RWPE2 (cell line): Measurements from ENCODE around the gene MR1.

Source experiments
- ATAC-seq: fragments of 200-7000 bp; cut with Tn5 transposase; 3 replicates; pipeline ENCODE4 v1.9.1; 2021; ENCODE audit warnings: low read depth
- DNase-seq: peaks from one replicate; pipeline ENCODE4 v3.0.0-alpha.2; 2020; ENCODE audit warnings: low spot score
- H3K27ac ChIP-seq: fragments of 450-650 bp; 2 replicates; pipeline ENCODE4 v1.5.1; 2017; ENCODE audit warnings: mild to moderate bottlenecking; ENCODE audit not compliant: poor library complexity, severe bottlenecking
- H3K27me3 ChIP-seq: fragments of 250-450 bp; sonication (Bioruptor Pico); 2 replicates; pipeline ENCODE4 v1.5.1; 2021; ENCODE audit warnings: mild to moderate bottlenecking, moderate library complexity; ENCODE audit not compliant: insufficient read depth, poor library complexity, severe bottlenecking
- H3K36me3 ChIP-seq: fragments of 250-450 bp; sonication (Bioruptor Pico); 2 replicates; pipeline ENCODE4 v1.5.1; 2020; ENCODE audit warnings: low read depth, mild to moderate bottlenecking, moderate library complexity
- H3K4me1 ChIP-seq: fragments of 250-450 bp; sonication (Bioruptor Pico); 2 replicates; pipeline ENCODE4 v1.5.1; 2021; ENCODE audit warnings: mild to moderate bottlenecking, moderate library complexity; ENCODE audit not compliant: insufficient read depth, poor library complexity, severe bottlenecking
- H3K4me3 ChIP-seq: fragments of 250-450 bp; sonication (Bioruptor Pico); 2 replicates; pipeline ENCODE4 v1.5.1; 2021; ENCODE audit warnings: mild to moderate bottlenecking, moderate library complexity; ENCODE audit not compliant: severe bottlenecking
- H3K9me3 ChIP-seq: fragments of 250-450 bp; sonication (Bioruptor Pico); 2 replicates; pipeline ENCODE4 v1.5.1; 2021; ENCODE audit warnings: mild to moderate bottlenecking, moderate library complexity; ENCODE audit not compliant: severe bottlenecking
- CTCF ChIP-seq: fragments of 450-650 bp; IDR thresholded peaks from one replicate; pipeline ENCODE4 v1.5.1; 2017; ENCODE audit warnings: mild to moderate bottlenecking, moderate library complexity; ENCODE audit not compliant: poor library complexity, severe bottlenecking

Gene MR1

GRCh38 chr1:181092056-181092455, 58.3 kb downstream of the MR1 start:
- H3K4me3 ChIP-seq = peak overlapping the region; percentile 75
- DNase-seq = no peak
- no peaks in the 10 kb centered on the region for H3K27me3 ChIP-seq
- TF ChIP-seq CTCF = no peak
- peak overlapping the region; percentile 97 for H3K27ac ChIP-seq
- H3K4me1 ChIP-seq = peaks cover 25% of the 10 kb centered on the region
- H3K9me3 ChIP-seq = no peaks in the 10 kb centered on the region
- ATAC-seq = no peak
- H3K36me3 ChIP-seq = peaks cover 53% of the 10 kb centered on the region

- Histone ChIP-seq H3K36me3 (peaks cover 53% of the 10 kb centered on the region), H3K4me1 (peaks cover 17% of the 10 kb centered on the region), H3K27ac (peak overlapping the region; percentile 97), H3K9me3 (no peaks in the 10 kb centered on the region), H3K4me3 (no peak overlapping the region), H3K27me3 (no peaks in the 10 kb centered on the region)
- TF ChIP-seq CTCF = no peak
- DNase-seq (no peak), ATAC-seq (no peak)
Measured at GRCh38 chr1:181092883-181093458, 59.2 kb downstream of the MR1 start.

- ATAC-seq (peak; percentile 26), DNase-seq (no peak)
- peaks cover 51% of the 10 kb centered on the region for H3K36me3 ChIP-seq
- H3K4me1 ChIP-seq = peaks cover 29% of the 10 kb centered on the region
- no peaks in the 10 kb centered on the region for H3K9me3 ChIP-seq
- H3K27ac ChIP-seq = peak overlapping the region; percentile 97
- no peaks in the 10 kb centered on the region for H3K27me3 ChIP-seq
- H3K4me3 ChIP-seq = no peak overlapping the region
- no peak for TF ChIP-seq CTCF
Measured at GRCh38 chr1:181094416-181095212, 60.8 kb downstream of the MR1 start.

- ATAC-seq = no peak
- peak overlapping the region; percentile 97 for H3K27ac ChIP-seq
Measured at GRCh38 chr1:181095260-181095659, 61.5 kb downstream of the MR1 start.

More at GRCh38 chr1:181095260-181095659, 61.5 kb downstream of the MR1 start:
- no peak for DNase-seq
- Histone ChIP-seq H3K36me3 (peaks cover 45% of the 10 kb centered on the region), H3K4me3 (no peak overlapping the region), H3K4me1 (peaks cover 35% of the 10 kb centered on the region), H3K27me3 (no peaks in the 10 kb centered on the region), H3K9me3 (no peaks in the 10 kb centered on the region)
- TF ChIP-seq CTCF = no peak
